Thoracic aorta (tissue), 2 donors: Measurements from ENCODE around the gene CACNA2D4. TPM values are rescaled to one million over a fixed set of nuclear protein-coding genes. Genes with fewer than 3 reads are reported as not detected.

Experiments used
- ATAC-seq: fragments of 150-250 bp; one replicate; pipeline ENCODE4 v1.8.0; 2017; ENCODE audit warnings: low read depth; ENCODE audit not compliant: insufficient number of reproducible peaks, low FRiP score
- DNase-seq: peaks from one replicate; pipeline ENCODE4 v3.0.0-alpha.2; 2020; ENCODE audit warnings: low spot score
- H3K27ac ChIP-seq, 2 donors: fragments of 200-600 bp; sonication (generic); 1 replicate in 1 of 2; 2 replicates in 1 of 2; pipeline ENCODE4 v1.5.1; 2016; ENCODE audit warnings: mild to moderate bottlenecking in 2 of 2, moderate library complexity in 2 of 2
- H3K27me3 ChIP-seq: fragments of 200-600 bp; sonication (generic); replicated peaks from 2 replicates; pipeline ENCODE4 v1.6.0; 2016; ENCODE audit warnings: mild to moderate bottlenecking; ENCODE audit not compliant: insufficient read depth
- H3K36me3 ChIP-seq: fragments of 200-600 bp; sonication (generic); one replicate; pipeline ENCODE4 v1.5.1; 2016
- H3K4me1 ChIP-seq, 2 donors: fragments of 200-600 bp; sonication (generic); 1 replicate in 1 of 2; 2 replicates in 1 of 2; pipeline versions ENCODE4 v1.5.1 to v1.6.0; 2016; ENCODE audit warnings: low read depth in 2 of 2, mild to moderate bottlenecking in 1 of 2; ENCODE audit not compliant: control insufficient read depth in 1 of 2
- H3K4me3 ChIP-seq: fragments of 200-600 bp; sonication (generic); 2 replicates; pipeline ENCODE4 v1.5.1; 2016; ENCODE audit warnings: mild to moderate bottlenecking
- H3K9me3 ChIP-seq: fragments of 200-600 bp; sonication (generic); 2 replicates; pipeline ENCODE4 v1.5.1; 2016
- total RNA-seq, 2 donors: library from RNA; depleted of rRNA; stranded (reverse); fragments of >200 nt; gene quantifications; one replicate each; pipeline versions ENCODE4 v1.1.0 to v1.2.3, GENCODE V29; 2016
- TF ChIP-seq, protein P1 (sequence below): fragments of 200-600 bp; sonication (generic); IDR thresholded peaks from one replicate; pipeline ENCODE4 v1.5.1; 2019; ENCODE audit warnings: antibody characterized with exemption

The CACNA2D4 gene
- total RNA-seq, 2 donors from 2014 or later = 8.7 to 12.3 TPM

DNA sequence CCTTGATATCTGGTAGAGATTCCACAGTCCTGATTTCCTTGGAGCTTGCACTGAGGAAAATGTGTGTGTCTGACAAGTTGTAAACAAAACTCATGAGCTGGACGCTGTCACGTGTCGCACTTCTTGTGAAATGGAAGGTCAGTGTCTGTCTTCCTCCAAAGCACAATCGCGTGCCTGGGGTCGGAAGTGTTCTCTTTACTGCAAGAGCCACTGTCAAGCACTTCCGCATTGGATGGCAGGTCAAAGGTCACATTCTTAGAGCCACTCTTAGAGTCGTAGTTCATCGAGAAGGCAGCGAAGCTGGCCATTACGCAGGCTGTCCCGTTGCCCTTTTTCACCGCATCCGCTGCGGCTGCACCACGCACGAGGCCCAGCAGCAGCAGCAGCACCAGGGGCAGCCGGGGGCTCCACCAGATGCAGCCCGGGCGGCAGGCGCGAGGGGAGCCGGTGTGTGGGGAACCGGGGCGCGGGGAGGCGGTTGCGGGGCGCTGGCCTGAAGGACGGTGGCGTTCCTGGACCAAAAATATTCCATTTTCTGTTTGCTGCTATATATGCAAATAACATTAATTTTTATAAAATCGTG, 53.1 kb downstream of the CACNA2D4 start:
- Histone ChIP-seq H3K27ac (no peak overlapping the region), H3K27me3 (no peaks in the 10 kb centered on the region), H3K36me3 (no peaks in the 10 kb centered on the region), H3K4me1 (no peaks in the 10 kb centered on the region), H3K4me3 (no peak overlapping the region), H3K9me3 (no peaks in the 10 kb centered on the region)
- no peak for DNase-seq
- TF ChIP-seq, protein P1, sequence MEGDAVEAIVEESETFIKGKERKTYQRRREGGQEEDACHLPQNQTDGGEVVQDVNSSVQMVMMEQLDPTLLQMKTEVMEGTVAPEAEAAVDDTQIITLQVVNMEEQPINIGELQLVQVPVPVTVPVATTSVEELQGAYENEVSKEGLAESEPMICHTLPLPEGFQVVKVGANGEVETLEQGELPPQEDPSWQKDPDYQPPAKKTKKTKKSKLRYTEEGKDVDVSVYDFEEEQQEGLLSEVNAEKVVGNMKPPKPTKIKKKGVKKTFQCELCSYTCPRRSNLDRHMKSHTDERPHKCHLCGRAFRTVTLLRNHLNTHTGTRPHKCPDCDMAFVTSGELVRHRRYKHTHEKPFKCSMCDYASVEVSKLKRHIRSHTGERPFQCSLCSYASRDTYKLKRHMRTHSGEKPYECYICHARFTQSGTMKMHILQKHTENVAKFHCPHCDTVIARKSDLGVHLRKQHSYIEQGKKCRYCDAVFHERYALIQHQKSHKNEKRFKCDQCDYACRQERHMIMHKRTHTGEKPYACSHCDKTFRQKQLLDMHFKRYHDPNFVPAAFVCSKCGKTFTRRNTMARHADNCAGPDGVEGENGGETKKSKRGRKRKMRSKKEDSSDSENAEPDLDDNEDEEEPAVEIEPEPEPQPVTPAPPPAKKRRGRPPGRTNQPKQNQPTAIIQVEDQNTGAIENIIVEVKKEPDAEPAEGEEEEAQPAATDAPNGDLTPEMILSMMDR = no peak
- no peak for ATAC-seq

GRCh38 chr12:1864867-1865266, 53.6 kb downstream of the CACNA2D4 start:
- H3K9me3 ChIP-seq = no peaks in the 10 kb centered on the region
- TF ChIP-seq, protein P1 = no peak

DNA sequence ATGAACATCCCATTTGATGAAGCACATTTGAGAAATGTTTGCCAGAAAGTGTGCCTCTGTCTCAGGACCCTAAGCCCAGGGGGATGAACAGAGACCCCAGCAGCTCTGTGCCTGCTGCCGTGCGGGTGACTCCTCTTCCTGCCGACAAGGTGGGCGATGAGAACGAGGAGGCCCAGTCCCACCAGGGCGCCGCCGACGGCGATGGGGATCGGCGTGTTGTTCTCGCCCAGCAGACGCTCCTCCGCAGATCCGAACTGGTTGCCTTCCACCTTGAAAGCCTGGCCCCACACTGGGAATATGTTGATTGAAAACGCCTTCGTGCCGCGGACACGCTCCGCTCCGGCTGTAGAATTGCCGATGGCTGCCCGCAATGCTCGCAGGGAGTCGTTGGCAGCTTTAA, 54.0 kb downstream of the CACNA2D4 start:
- TF ChIP-seq, protein P1 = no peak
- no peaks in the 10 kb centered on the region for H3K9me3 ChIP-seq
- no peak for ATAC-seq

More at GRCh38 chr12:1864867-1865266, 53.6 kb downstream of the CACNA2D4 start:
- no peaks in the 10 kb centered on the region for H3K4me1 ChIP-seq
- no peaks in the 10 kb centered on the region for H3K36me3 ChIP-seq
- H3K4me3 ChIP-seq = no peak overlapping the region
- H3K27ac ChIP-seq = no peak overlapping the region
- no peaks in the 10 kb centered on the region for H3K27me3 ChIP-seq
- ATAC-seq (no peak), DNase-seq (no peak)

GRCh38 chr12:1863823-1864222, 54.6 kb downstream of the CACNA2D4 start:
- TF ChIP-seq, protein P1 = no peak
- H3K9me3 ChIP-seq = no peaks in the 10 kb centered on the region
- DNase-seq = no peak

More for the DNA sequence above, 54.0 kb downstream of the CACNA2D4 start:
- no peak for DNase-seq
- Histone ChIP-seq H3K36me3 (no peaks in the 10 kb centered on the region), H3K4me1 (no peaks in the 10 kb centered on the region), H3K4me3 (no peak overlapping the region), H3K27me3 (no peaks in the 10 kb centered on the region), H3K27ac (no peak overlapping the region)

DNA sequence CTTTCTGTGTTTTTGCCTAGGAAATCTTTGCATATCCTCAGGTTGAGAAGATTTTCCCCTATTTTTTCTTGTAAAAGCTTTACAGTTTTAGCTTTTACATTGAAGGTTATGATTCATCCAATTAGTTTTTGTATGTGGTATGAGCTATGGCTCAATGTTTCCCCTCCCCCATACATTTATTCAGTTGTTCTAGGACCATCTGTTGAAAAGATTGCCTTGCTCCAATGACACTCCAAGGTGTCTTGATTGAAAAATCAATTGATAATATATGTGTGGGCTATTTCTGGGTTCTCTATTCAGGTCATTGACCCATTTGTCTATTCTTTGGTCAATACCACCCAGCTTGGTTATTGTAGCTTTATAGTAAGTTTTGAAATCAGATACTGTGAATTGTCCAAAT, 55.5 kb downstream of the CACNA2D4 start:
- TF ChIP-seq, protein P1 = no peak
- ATAC-seq = no peak
- Histone ChIP-seq H3K27ac (no peak overlapping the region), H3K36me3 (no peaks in the 10 kb centered on the region), H3K9me3 (no peaks in the 10 kb centered on the region), H3K27me3 (no peaks in the 10 kb centered on the region), H3K4me3 (no peak overlapping the region), H3K4me1 (no peaks in the 10 kb centered on the region)
- DNase-seq = no peak

More at GRCh38 chr12:1863823-1864222, 54.6 kb downstream of the CACNA2D4 start:
- Histone ChIP-seq H3K4me3 (no peak overlapping the region), H3K36me3 (no peaks in the 10 kb centered on the region), H3K4me1 (no peaks in the 10 kb centered on the region), H3K27me3 (no peaks in the 10 kb centered on the region), H3K27ac (no peak overlapping the region)
- ATAC-seq = no peak
